ENCODE results near the gene LRIT3. TPM values are rescaled to one million over a fixed set of nuclear protein-coding genes. Genes with fewer than 3 reads are reported as not detected.

LRIT3 gene
- total RNA-seq, 1 experiment from 2014 or later: not detected

- no peak overlapping the region for H3K4me3 ChIP-seq
- no peaks in the 10 kb centered on the region for H3K9me3 ChIP-seq (replicated peaks)
- no peaks in the 10 kb centered on the region for H3K4me1 ChIP-seq (replicated peaks)
- no peak for DNase-seq (ENCODE audit: low read depth in 1 of 2, low spot score in 2 of 2)
- H3K27me3 ChIP-seq (replicated peaks): no peaks in the 10 kb centered on the region
- H3K27ac ChIP-seq: no peak overlapping the region
- no peaks in the 10 kb centered on the region for H3K36me3 ChIP-seq
These were observed 54.8 kb downstream of the LRIT3 start for GRCh38 chr4:109902559-109903251.

GRCh38 chr4:109908731-109909130, 60.8 kb downstream of the LRIT3 start:
- DNase-seq (ENCODE audit: low read depth in 1 of 2, low spot score in 2 of 2): no peak
- no peaks in the 10 kb centered on the region for H3K9me3 ChIP-seq (replicated peaks)
- no peak overlapping the region for H3K27ac ChIP-seq
- H3K36me3 ChIP-seq: no peaks in the 10 kb centered on the region
- H3K4me3 ChIP-seq: no peak overlapping the region
- no peaks in the 10 kb centered on the region for H3K27me3 ChIP-seq (replicated peaks)
- H3K4me1 ChIP-seq (replicated peaks): peaks cover 8% of the 10 kb centered on the region

DNA sequence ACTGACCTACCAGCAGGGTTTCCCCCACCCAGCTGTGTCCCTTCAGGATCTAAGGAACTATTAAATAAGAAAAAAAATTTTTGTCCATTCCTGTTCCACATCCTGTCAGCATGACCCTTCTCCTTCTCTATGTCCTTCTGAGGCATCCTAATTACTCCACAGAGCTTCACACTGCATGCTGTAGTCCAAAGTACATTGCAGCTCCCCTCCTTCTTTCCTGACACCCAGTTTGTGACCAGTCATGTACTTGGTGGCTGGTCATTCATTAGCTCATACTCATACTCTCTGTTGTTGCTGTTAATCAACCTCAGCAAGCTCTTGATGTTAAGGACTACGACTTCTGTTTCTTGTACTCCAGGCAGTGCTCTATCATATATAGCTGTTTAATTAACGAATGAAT, 62.3 kb downstream of the LRIT3 start:
- H3K27ac ChIP-seq: no peak overlapping the region
- no peaks in the 10 kb centered on the region for H3K27me3 ChIP-seq (replicated peaks)
- no peak overlapping the region for H3K4me3 ChIP-seq
- no peaks in the 10 kb centered on the region for H3K9me3 ChIP-seq (replicated peaks)
- no peak for DNase-seq (ENCODE audit: low read depth in 1 of 2, low spot score in 2 of 2)
- H3K4me1 ChIP-seq (replicated peaks): peaks cover 8% of the 10 kb centered on the region
- no peaks in the 10 kb centered on the region for H3K36me3 ChIP-seq

- Histone ChIP-seq H3K27ac (peak within 1 kb of the TSS; percentile 53), H3K4me1 (replicated peaks) (peaks cover 8% of the 10 kb centered on the region), H3K9me3 (replicated peaks) (no peaks in the 10 kb centered on the region), H3K36me3 (no peaks in the 10 kb centered on the region), H3K4me3 (no peak within 1 kb of the TSS), H3K27me3 (replicated peaks) (no peaks in the 10 kb centered on the region)
- peak in 1 of 2 experiments; percentile 20 for DNase-seq (ENCODE audit: low read depth in 1 of 2, low spot score in 2 of 2)
These were observed 65.0 kb downstream of the LRIT3 start, which contains the start of gene EGF for GRCh38 chr4:109912706-109913595. EGF (plus strand) TSS chr4:109912883; CDS start chr4:109913336, 453 bp downstream.

GRCh38 chr4:109913596-109914241, 65.8 kb downstream of the LRIT3 start:
- Histone ChIP-seq H3K36me3 (no peaks in the 10 kb centered on the region), H3K27ac (no peak overlapping the region), H3K4me3 (no peak overlapping the region), H3K9me3 (replicated peaks) (no peaks in the 10 kb centered on the region), H3K27me3 (replicated peaks) (no peaks in the 10 kb centered on the region), H3K4me1 (replicated peaks) (peaks cover 8% of the 10 kb centered on the region)
- DNase-seq (ENCODE audit: low read depth in 1 of 2, low spot score in 2 of 2): no peak

- Histone ChIP-seq H3K4me1 (replicated peaks) (peaks cover 8% of the 10 kb centered on the region), H3K27ac (no peak overlapping the region), H3K36me3 (no peaks in the 10 kb centered on the region), H3K4me3 (no peak overlapping the region), H3K27me3 (replicated peaks) (no peaks in the 10 kb centered on the region), H3K9me3 (replicated peaks) (no peaks in the 10 kb centered on the region)
- no peak for DNase-seq (ENCODE audit: low read depth in 1 of 2, low spot score in 2 of 2)
These were observed 66.4 kb downstream of the LRIT3 start for GRCh38 chr4:109914322-109914721.

DNA sequence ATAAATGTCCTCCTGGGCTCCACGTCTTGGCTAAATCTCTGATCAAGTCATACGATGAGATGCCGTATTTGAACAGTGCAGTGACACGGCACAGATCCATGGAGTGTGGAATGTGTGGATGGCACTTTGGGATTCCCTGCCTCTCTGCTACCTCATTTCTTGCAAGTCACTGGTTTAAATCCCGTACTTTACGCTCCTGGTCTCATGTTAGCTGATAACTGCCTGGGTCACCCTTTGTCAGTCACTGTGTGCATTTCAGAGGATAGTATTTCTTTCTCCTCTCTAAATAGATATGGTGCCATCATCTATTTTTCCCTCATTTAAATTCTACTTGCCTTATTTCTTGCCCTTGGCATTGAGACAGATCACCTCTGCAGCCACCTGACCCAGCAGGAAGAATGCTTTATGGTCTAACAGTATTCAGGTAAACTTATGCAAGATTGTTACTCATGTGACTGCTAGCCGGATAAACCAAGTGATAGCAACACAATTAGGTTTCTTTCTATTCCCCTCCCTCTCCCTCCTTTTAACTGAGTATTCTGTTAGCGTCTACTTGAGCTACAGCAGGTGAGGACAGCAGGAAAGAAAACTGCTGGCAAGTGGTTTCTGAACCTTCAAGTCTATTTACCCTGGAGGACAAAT, 67.6 kb downstream of the LRIT3 start:
- Histone ChIP-seq H3K9me3 (replicated peaks) (no peaks in the 10 kb centered on the region), H3K27ac (no peak overlapping the region), H3K4me1 (replicated peaks) (peaks cover 8% of the 10 kb centered on the region), H3K36me3 (no peaks in the 10 kb centered on the region), H3K4me3 (no peak overlapping the region), H3K27me3 (replicated peaks) (no peaks in the 10 kb centered on the region)
- no peak for DNase-seq (ENCODE audit: low read depth in 1 of 2, low spot score in 2 of 2)

GRCh38 chr4:109916027-109916409, 68.1 kb downstream of the LRIT3 start:
- Histone ChIP-seq H3K36me3 (no peaks in the 10 kb centered on the region), H3K4me3 (no peak overlapping the region), H3K27me3 (replicated peaks) (no peaks in the 10 kb centered on the region), H3K27ac (no peak overlapping the region), H3K9me3 (replicated peaks) (no peaks in the 10 kb centered on the region), H3K4me1 (replicated peaks) (peaks cover 8% of the 10 kb centered on the region)
- no peak for DNase-seq (ENCODE audit: low read depth in 1 of 2, low spot score in 2 of 2)

- no peak overlapping the region for H3K27ac ChIP-seq
- no peaks in the 10 kb centered on the region; the same call in 1 of the 2 replicates for H3K4me1 ChIP-seq (replicated peaks)
- H3K4me3 ChIP-seq: no peak overlapping the region
- H3K27me3 ChIP-seq (replicated peaks): no peaks in the 10 kb centered on the region
- DNase-seq (ENCODE audit: low read depth in 1 of 2, low spot score in 2 of 2): peak in 1 of 2 experiments; percentile 31
- H3K36me3 ChIP-seq: no peaks in the 10 kb centered on the region
- no peaks in the 10 kb centered on the region for H3K9me3 ChIP-seq (replicated peaks)
These were observed 73.5 kb downstream of the LRIT3 start for GRCh38 chr4:109921384-109921808.

Other genes with a start within 250 kb of the LRIT3 start
- gene CASP6, start 144.7 kb upstream of the LRIT3 start, total RNA-seq (2014; rRNA removed; shearing (Covaris generic)): 28.4 and 47.9 TPM in 2 replicates
- 15.0 and 15.5 TPM in 2 replicates for gene PLA2G12A, start 118.0 kb upstream of the LRIT3 start, total RNA-seq (2014; rRNA removed; shearing (Covaris generic))
- 3.7 and 6.1 TPM in 2 replicates for gene CFI, start 46.1 kb upstream of the LRIT3 start, total RNA-seq (2014; rRNA removed; shearing (Covaris generic))
- 6.4 and 18.7 TPM in 2 replicates for gene GAR1, start 32.3 kb upstream of the LRIT3 start, total RNA-seq (2014; rRNA removed; shearing (Covaris generic))
- gene RRH, start 20.1 kb upstream of the LRIT3 start, total RNA-seq (2014; rRNA removed; shearing (Covaris generic)): not detected in 2 replicates
- 9.6 and 28.0 TPM in 2 replicates for gene EGF, start 64.8 kb downstream of the LRIT3 start, total RNA-seq (2014; rRNA removed; shearing (Covaris generic))

All from SJSA1 (cell line).